ENCODE data around the gene AUTS2. TPM values are rescaled to one million over a fixed set of nuclear protein-coding genes. Genes with fewer than 3 reads are reported as not detected.

Gene AUTS2
- total RNA-seq, 2 experiments from 2014 or later: 15.2 to 16.3 TPM

DNA sequence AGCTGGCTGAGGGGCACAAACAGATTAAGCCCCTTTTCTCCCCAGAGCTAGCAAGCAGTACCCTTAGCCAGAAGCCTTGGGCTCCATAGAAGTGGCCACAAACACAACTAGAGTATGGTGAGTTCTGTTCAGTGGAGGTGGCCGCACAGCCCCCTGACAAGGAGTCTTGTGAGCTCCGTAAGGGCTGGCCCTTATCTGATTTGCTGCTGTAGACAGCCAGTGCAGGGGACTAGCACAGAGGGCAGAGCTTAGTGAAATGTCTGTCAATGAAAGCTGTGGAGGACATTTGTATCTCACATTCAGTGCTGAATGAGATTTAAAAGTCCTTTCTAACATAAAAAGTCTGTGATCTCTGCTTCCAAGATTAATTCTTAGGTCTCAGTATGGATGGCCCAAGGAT, 137.3 kb downstream of the AUTS2 start:
- Mint-ChIP-seq H3K27me3 (ENCODE audit: low read depth) (peaks cover 5% of the 10 kb centered on the region), H3K4me3 (no peak overlapping the region), H3K27ac (no peak overlapping the region), H3K36me3 (ENCODE audit: low read depth) (no peaks in the 10 kb centered on the region), H3K9me3 (ENCODE audit: insufficient read depth) (no peaks in the 10 kb centered on the region), H3K4me1 (ENCODE audit: low read depth) (no peaks in the 10 kb centered on the region)
- ChIA-PET POLR2A (no interaction called here), CTCF (no interaction called here)
- DNase-seq (no peak), ATAC-seq (no peak)

DNA sequence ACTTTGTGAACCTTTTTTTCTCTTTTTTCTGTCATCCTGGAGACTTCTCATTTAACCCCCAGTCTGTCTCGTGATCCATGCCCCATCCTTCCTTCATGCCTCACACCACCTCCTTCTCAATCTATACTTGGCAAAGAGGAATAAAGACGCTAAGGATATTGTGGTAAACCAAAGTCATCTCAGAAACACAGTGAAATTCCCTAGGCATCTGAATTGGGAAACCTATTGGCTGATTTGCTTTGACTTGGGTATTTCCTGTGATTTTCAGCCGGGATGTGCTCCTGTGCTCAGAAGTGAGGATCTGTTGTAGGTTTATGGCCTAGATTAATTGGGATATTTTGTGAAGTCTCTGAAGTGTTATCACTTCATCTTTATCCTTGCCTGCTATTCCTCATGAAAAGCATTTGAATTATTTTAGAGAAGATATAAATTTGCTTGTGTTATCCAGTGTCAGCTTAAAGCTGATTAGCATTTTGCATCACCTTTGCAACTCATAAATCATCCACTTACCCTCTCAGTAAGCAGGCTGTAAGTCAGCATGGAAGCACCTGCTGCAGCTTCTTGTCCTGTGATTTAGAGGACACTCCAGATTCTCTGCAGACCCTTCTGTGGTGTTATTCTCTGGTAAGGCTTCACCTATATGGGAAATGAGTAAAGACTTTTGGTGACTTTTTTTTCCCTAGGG, 138.0 kb downstream of the AUTS2 start:
- POLR2A ChIA-PET: no interaction called here
- H3K27ac Mint-ChIP-seq: no peak overlapping the region

DNA sequence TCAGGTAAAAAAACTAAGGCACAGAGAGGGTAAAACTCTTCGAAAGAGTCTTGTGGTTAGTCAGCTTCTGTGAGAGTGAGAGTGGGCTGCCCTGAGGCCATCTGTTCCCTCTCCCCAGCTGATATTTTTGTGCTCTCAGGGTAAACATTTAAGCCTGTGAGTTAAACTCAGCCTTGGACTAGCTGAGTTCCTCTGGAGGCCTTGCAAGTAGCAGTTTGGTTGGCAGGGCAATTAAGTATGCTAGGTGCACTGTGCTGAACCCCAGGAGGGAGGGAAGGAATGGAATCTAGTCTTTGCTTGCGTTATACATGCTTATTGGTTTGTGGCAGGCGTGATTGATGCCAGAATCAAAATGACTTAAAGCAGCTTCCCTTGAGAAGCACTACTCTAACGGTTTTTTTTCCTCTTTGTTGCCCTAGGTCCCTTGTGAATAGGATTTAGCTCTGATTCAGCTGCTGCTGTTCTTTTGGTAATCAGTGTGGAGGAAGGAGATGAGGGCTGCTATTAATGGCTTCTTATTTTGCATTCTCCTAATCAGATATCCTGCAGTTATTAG, 140.2 kb downstream of the AUTS2 start:
- Mint-ChIP-seq H3K4me1 (ENCODE audit: low read depth) (no peaks in the 10 kb centered on the region), H3K9me3 (ENCODE audit: insufficient read depth) (no peaks in the 10 kb centered on the region), H3K36me3 (ENCODE audit: low read depth) (no peaks in the 10 kb centered on the region), H3K27me3 (ENCODE audit: low read depth) (no peaks in the 10 kb centered on the region), H3K4me3 (no peak overlapping the region), H3K27ac (no peak overlapping the region)
- CTCF ChIA-PET: no interaction called here
- DNase-seq (no peak), ATAC-seq (no peak)
- POLR2A ChIA-PET: no interaction called here

More for the DNA sequence above, 138.0 kb downstream of the AUTS2 start:
- Mint-ChIP-seq H3K4me3 (no peak overlapping the region), H3K36me3 (ENCODE audit: low read depth) (no peaks in the 10 kb centered on the region), H3K9me3 (ENCODE audit: insufficient read depth) (no peaks in the 10 kb centered on the region), H3K4me1 (ENCODE audit: low read depth) (no peaks in the 10 kb centered on the region), H3K27me3 (ENCODE audit: low read depth) (peaks cover 5% of the 10 kb centered on the region)
- ATAC-seq: no peak
- CTCF ChIA-PET: no interaction called here
- DNase-seq: no peak

DNA sequence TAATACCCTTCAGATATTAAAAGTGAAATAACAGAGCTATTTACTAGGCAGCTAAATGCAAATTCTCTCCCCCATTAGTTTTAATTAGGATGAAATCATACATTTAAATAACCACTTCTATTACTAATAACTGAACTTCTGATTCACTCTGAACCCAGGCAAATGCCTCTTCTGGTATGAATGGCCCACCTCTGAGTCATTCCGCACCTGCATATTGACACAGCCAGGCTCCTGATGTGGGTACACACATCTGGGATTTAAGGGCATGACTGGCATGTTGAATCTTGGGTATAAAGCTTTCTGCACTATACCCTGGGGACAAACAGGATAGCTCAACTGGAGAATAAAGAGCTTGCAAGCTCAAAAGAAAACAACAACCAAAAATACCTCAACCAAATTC, 140.9 kb downstream of the AUTS2 start:
- no peak for DNase-seq
- Mint-ChIP-seq H3K9me3 (ENCODE audit: insufficient read depth) (no peaks in the 10 kb centered on the region), H3K4me3 (no peak overlapping the region), H3K4me1 (ENCODE audit: low read depth) (no peaks in the 10 kb centered on the region), H3K27me3 (ENCODE audit: low read depth) (no peaks in the 10 kb centered on the region), H3K36me3 (ENCODE audit: low read depth) (no peaks in the 10 kb centered on the region), H3K27ac (no peak overlapping the region)
- ChIA-PET POLR2A (no interaction called here), CTCF (no interaction called here)
- ATAC-seq: no peak

DNA sequence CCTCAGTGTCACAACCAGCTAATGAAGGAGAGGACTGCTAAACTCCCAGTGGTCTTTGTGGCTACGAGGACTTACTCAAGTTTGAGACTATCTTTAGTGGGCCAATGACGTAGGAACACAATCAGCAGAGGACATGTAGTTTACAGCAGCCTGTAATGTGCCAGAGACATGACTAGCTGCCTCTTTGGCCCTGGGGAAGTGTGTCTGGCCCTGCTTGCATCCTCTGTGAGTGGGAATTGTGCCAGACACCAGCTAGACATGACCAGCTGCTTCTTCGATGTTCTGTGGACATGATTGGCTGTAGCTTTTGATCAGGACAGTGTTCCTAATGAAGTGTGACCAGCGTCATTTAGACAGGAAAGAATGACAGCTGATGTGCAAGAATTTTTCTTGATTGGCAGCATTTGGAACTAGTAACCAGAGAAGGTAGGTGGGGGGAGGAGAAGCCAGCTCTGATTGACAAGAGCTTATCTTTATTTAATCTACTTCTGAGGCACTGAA, 141.7 kb downstream of the AUTS2 start:
- Mint-ChIP-seq H3K27ac (no peak overlapping the region), H3K36me3 (ENCODE audit: low read depth) (no peaks in the 10 kb centered on the region), H3K4me3 (no peak overlapping the region), H3K9me3 (ENCODE audit: insufficient read depth) (no peaks in the 10 kb centered on the region), H3K27me3 (ENCODE audit: low read depth) (no peaks in the 10 kb centered on the region), H3K4me1 (ENCODE audit: low read depth) (no peaks in the 10 kb centered on the region)
- DNase-seq: no peak
- no peak for ATAC-seq
- ChIA-PET POLR2A (no interaction called here), CTCF (no interaction called here)

DNA sequence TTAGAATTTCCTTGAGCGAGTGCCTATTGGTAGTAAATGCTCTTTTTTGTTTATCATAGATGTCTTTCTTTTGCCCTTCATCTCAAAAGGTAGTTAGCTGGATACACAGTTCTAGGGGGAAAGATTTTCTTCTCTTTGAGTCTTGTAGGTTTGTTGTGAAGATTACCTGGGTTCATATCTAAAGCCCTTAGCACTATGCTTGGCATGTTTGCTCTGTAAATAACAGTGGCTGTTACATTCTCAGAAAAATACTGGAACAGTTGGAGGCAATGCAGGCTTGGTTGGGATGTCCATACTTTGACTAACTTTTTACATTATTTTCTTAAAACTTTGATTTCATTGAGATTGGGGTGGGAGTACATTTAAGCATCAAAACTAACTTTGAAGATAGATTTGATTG, 144.0 kb downstream of the AUTS2 start:
- Mint-ChIP-seq H3K27ac (no peak overlapping the region), H3K36me3 (ENCODE audit: low read depth) (no peaks in the 10 kb centered on the region), H3K4me1 (ENCODE audit: low read depth) (no peaks in the 10 kb centered on the region), H3K9me3 (ENCODE audit: insufficient read depth) (no peaks in the 10 kb centered on the region), H3K27me3 (ENCODE audit: low read depth) (no peaks in the 10 kb centered on the region), H3K4me3 (no peak overlapping the region)
- ATAC-seq: no peak
- no peak for DNase-seq
- CTCF ChIA-PET: no interaction called here
- POLR2A ChIA-PET: interaction anchor here (0.8 kb wide), 1 partner anchor 544 kb away, joined by 3 read pairs; no protein-coding TSS in a partner anchor

DNA sequence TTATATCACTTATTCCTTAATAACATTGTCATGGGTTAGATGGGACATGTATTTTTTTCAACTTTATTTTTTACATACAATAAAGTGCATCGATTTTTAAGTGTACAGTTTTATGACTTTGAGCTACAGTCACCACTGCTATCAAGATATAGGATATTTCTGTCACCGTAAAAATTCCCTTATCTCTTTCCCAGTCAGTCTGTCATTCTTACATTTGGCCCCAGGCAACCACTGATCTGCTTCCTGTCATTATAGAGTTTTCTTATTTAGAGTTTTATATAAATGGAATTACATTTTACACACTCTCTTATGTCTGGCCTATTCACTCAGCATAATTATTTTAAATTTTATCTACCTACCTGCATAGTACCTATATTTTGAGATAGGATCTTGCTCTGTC, 145.2 kb downstream of the AUTS2 start:
- no peak for DNase-seq
- peaks cover under 1% of the 10 kb centered on the region for H3K27me3 Mint-ChIP-seq (ENCODE audit: low read depth)
- ChIA-PET CTCF (no interaction called here), POLR2A (interaction anchor here (0.7 kb wide), 1 partner anchor 103 kb away, joined by 4 read pairs; no protein-coding TSS in a partner anchor)
- H3K4me3 Mint-ChIP-seq: no peak overlapping the region
- H3K27ac Mint-ChIP-seq: no peak overlapping the region
- no peaks in the 10 kb centered on the region for H3K4me1 Mint-ChIP-seq (ENCODE audit: low read depth)
- no peak for ATAC-seq
- H3K36me3 Mint-ChIP-seq (ENCODE audit: low read depth): no peaks in the 10 kb centered on the region
- no peaks in the 10 kb centered on the region for H3K9me3 Mint-ChIP-seq (ENCODE audit: insufficient read depth)

DNA sequence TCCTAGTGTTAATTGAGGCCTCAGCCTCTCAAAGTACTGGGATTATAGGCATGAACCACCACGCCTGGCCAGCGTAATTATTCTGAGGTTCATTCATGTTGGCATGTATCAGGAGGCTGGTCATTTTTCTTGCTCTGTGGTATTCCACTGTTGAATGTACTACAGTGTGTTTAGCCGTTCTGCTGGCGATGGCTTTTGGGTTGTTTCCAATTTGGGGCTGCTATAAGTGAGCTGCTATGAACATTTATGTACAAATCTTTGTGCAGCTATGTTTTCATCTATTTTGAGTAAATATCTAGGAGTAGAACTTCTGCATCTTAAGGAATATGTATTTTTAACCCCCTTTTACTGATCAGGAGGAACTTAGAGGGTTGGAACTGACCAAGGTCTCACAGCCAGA, 145.8 kb downstream of the AUTS2 start:
- ChIA-PET CTCF (no interaction called here), POLR2A (interaction anchor here (0.7 kb wide), 1 partner anchor 102 kb away, joined by 4 read pairs; no protein-coding TSS in a partner anchor)
- Mint-ChIP-seq H3K9me3 (ENCODE audit: insufficient read depth) (no peaks in the 10 kb centered on the region), H3K36me3 (ENCODE audit: low read depth) (no peaks in the 10 kb centered on the region), H3K27ac (no peak overlapping the region), H3K27me3 (ENCODE audit: low read depth) (peaks cover 3% of the 10 kb centered on the region), H3K4me1 (ENCODE audit: low read depth) (no peaks in the 10 kb centered on the region), H3K4me3 (no peak overlapping the region)
- ATAC-seq (no peak), DNase-seq (no peak)

DNA sequence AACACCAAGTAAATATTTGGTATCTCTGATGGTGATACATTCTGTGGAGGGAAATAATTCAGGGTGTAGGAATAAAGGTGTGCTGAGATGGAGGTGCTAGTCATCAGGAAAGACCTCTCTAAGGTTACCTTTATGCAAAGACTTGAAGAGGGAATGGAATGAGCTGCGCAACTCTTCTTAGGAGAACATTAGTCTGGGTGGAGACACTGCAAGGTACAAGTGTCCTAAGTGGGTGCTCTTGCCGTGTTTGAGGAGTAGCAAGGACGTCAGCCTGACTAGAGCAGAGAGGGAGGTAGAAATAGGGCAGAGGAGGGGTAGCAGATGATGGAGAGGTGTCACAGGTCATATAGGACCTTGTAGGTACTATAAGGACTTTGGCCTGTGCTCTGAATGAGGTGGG, 148.1 kb downstream of the AUTS2 start:
- Mint-ChIP-seq H3K27me3 (ENCODE audit: low read depth) (peaks cover 3% of the 10 kb centered on the region), H3K27ac (no peak overlapping the region), H3K4me3 (no peak overlapping the region), H3K9me3 (ENCODE audit: insufficient read depth) (no peaks in the 10 kb centered on the region), H3K4me1 (ENCODE audit: low read depth) (no peaks in the 10 kb centered on the region), H3K36me3 (ENCODE audit: low read depth) (no peaks in the 10 kb centered on the region)
- DNase-seq (no peak), ATAC-seq (no peak)
- POLR2A ChIA-PET: no interaction called here
- CTCF ChIA-PET: no interaction called here

DNA sequence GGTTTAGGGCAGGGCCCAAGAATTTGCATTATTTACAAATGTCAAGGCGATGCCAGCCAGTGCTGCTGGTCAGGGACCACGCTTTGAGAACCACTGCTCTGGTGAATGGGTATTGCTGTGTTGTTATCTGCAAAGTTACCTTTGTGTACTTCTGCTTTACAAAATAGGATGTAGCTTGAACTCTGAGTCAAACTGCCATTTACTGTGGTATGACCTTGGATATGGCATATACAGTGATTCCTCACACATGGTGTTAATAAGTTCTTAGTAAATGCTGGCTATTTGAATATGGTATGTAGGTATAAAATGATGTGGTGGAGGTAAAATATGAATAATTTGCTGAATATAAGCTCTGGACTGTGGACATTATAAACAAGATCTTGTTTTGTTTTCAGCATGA, 148.9 kb downstream of the AUTS2 start:
- no peaks in the 10 kb centered on the region for H3K4me1 Mint-ChIP-seq (ENCODE audit: low read depth)
- no peak overlapping the region for H3K27ac Mint-ChIP-seq
- no peaks in the 10 kb centered on the region for H3K9me3 Mint-ChIP-seq (ENCODE audit: insufficient read depth)
- H3K27me3 Mint-ChIP-seq (ENCODE audit: low read depth): peaks cover 3% of the 10 kb centered on the region
- DNase-seq: no peak
- no peak for ATAC-seq
- ChIA-PET POLR2A (interaction anchor here (0.6 kb wide), 1 partner anchor 13 kb away, joined by 3 read pairs; no protein-coding TSS in a partner anchor), CTCF (no interaction called here)
- H3K4me3 Mint-ChIP-seq: no peak overlapping the region
- H3K36me3 Mint-ChIP-seq (ENCODE audit: low read depth): no peaks in the 10 kb centered on the region

DNA sequence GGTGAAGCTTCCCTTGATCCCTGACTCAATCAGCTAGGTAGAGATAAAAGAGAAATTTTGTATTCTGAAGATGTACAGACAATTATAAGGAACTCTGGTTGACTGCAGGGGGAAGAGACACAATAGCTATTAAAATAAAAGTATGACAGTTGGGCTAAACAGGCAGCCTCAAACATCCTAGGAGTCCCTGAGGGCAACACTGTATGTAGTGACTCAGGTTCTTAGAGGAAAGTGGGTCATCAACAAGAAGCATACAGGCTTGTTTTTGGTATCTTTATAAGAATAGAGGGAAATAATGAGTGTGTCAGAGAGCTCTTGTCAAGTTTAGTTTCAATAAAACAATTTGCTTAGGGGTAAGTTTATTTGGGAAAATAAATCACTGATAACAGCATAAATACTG, 150.3 kb downstream of the AUTS2 start:
- Mint-ChIP-seq H3K9me3 (ENCODE audit: insufficient read depth) (no peaks in the 10 kb centered on the region), H3K36me3 (ENCODE audit: low read depth) (no peaks in the 10 kb centered on the region), H3K27ac (no peak overlapping the region), H3K27me3 (ENCODE audit: low read depth) (peaks cover 3% of the 10 kb centered on the region), H3K4me1 (ENCODE audit: low read depth) (no peaks in the 10 kb centered on the region), H3K4me3 (no peak overlapping the region)
- no peak for ATAC-seq
- POLR2A ChIA-PET: no interaction called here
- CTCF ChIA-PET: no interaction called here
- DNase-seq: no peak

DNA sequence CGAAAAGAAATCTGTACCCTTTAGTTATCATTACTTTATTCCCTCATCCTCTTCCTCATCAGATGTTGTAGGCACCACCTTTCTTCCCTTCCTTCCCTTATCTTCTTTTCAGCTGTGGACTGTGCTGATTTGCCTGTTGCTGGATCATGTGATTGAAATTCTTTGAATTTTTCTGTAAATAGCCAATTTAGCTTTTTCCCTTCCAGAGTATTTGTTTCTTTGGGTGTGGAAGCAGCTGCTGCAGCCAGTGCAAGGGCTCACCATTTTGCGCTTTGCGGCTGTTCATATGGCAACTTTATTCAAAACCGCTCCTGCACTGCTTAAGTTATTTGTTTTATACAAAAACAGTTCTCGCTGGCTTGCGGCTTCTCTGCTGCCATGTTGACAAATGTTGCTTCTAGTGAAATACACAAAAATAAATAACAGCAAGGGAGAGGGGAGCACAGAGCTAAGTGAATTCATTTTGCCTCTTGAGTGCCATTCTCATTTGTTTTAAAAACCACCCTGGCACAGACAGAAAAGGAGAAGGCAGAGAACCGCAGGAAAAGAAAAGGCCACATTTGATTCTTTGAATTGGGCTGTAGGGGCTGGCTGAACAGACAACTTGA, 151.2 kb downstream of the AUTS2 start:
- Mint-ChIP-seq H3K27me3 (ENCODE audit: low read depth) (peaks cover 3% of the 10 kb centered on the region), H3K4me3 (no peak overlapping the region), H3K36me3 (ENCODE audit: low read depth) (no peaks in the 10 kb centered on the region), H3K4me1 (ENCODE audit: low read depth) (no peaks in the 10 kb centered on the region), H3K27ac (no peak overlapping the region), H3K9me3 (ENCODE audit: insufficient read depth) (no peaks in the 10 kb centered on the region)
- DNase-seq (no peak), ATAC-seq (no peak)
- CTCF ChIA-PET: no interaction called here
- POLR2A ChIA-PET: no interaction called here

Data from activated CD8-positive, alpha-beta T cell treated with anti-CD3 and anti-CD28 coated beads, Interleukin-2, amount 10 ng/mL, durations not matched to agents 7 days and 5 days (primary cell).